ENCODE measurements around the gene ZSCAN21. TPM values are rescaled to one million over a fixed set of nuclear protein-coding genes. Genes with fewer than 3 reads are reported as not detected.

The ZSCAN21 gene
- total RNA-seq, 1 donor from 2014 or later, result 6.1 TPM

- peaks cover 44% of the 10 kb centered on the region for H3K9me3 Mint-ChIP-seq
- H3K4me1 Mint-ChIP-seq (ENCODE audit: low read depth), result no peaks in the 10 kb centered on the region
- no peaks in the 10 kb centered on the region for H3K27me3 Mint-ChIP-seq (ENCODE audit: low read depth)
- H3K36me3 Mint-ChIP-seq (ENCODE audit: low read depth), result peaks cover 82% of the 10 kb centered on the region
- DNase-seq (ENCODE audit: low spot score), result no peak
- intact Hi-C loops (cut with micrococcal nuclease), result no loop called here
- no peak overlapping the region for H3K4me3 Mint-ChIP-seq (ENCODE audit: low read depth)
- no peak overlapping the region for H3K27ac Mint-ChIP-seq
Observed at GRCh38 chr7:100069991-100070390, 20.4 kb downstream of the ZSCAN21 start.

- no peaks in the 10 kb centered on the region for H3K27me3 Mint-ChIP-seq (ENCODE audit: low read depth)
- peaks cover 44% of the 10 kb centered on the region for H3K9me3 Mint-ChIP-seq
- intact Hi-C loops (cut with micrococcal nuclease), result no loop called here
- no peak for DNase-seq (ENCODE audit: low spot score)
- no peaks in the 10 kb centered on the region for H3K4me1 Mint-ChIP-seq (ENCODE audit: low read depth)
- no peak overlapping the region for H3K27ac Mint-ChIP-seq
- no peak overlapping the region for H3K4me3 Mint-ChIP-seq (ENCODE audit: low read depth)
- peaks cover 88% of the 10 kb centered on the region for H3K36me3 Mint-ChIP-seq (ENCODE audit: low read depth)
Observed at GRCh38 chr7:100071018-100071723, 21.6 kb downstream of the ZSCAN21 start.

- no peak overlapping the region for H3K4me3 Mint-ChIP-seq (ENCODE audit: low read depth)
- peaks cover 44% of the 10 kb centered on the region for H3K9me3 Mint-ChIP-seq
- no peak overlapping the region for H3K27ac Mint-ChIP-seq
- intact Hi-C loops (cut with micrococcal nuclease), result no loop called here
- peaks cover 94% of the 10 kb centered on the region for H3K36me3 Mint-ChIP-seq (ENCODE audit: low read depth)
- H3K27me3 Mint-ChIP-seq (ENCODE audit: low read depth), result no peaks in the 10 kb centered on the region
- no peak for DNase-seq (ENCODE audit: low spot score)
- no peaks in the 10 kb centered on the region for H3K4me1 Mint-ChIP-seq (ENCODE audit: low read depth)
Observed at GRCh38 chr7:100072462-100072861, 22.9 kb downstream of the ZSCAN21 start.

GRCh38 chr7:100074841-100075240 lies 25.3 kb downstream of the ZSCAN21 start:
- H3K9me3 Mint-ChIP-seq, result peaks cover 37% of the 10 kb centered on the region
- no peak overlapping the region for H3K4me3 Mint-ChIP-seq (ENCODE audit: low read depth)
- peaks cover 92% of the 10 kb centered on the region for H3K36me3 Mint-ChIP-seq (ENCODE audit: low read depth)
- peaks cover 4% of the 10 kb centered on the region for H3K4me1 Mint-ChIP-seq (ENCODE audit: low read depth)
- H3K27ac Mint-ChIP-seq, result no peak overlapping the region
- H3K27me3 Mint-ChIP-seq (ENCODE audit: low read depth), result no peaks in the 10 kb centered on the region
- intact Hi-C loops (cut with micrococcal nuclease), result no loop called here
- DNase-seq (ENCODE audit: low spot score), result no peak

- DNase-seq (ENCODE audit: low spot score), result no peak
- peaks cover 8% of the 10 kb centered on the region for H3K4me1 Mint-ChIP-seq (ENCODE audit: low read depth)
- intact Hi-C loops (cut with micrococcal nuclease), result no loop called here
- no peak overlapping the region for H3K27ac Mint-ChIP-seq
- H3K27me3 Mint-ChIP-seq (ENCODE audit: low read depth), result no peaks in the 10 kb centered on the region
- peaks cover 31% of the 10 kb centered on the region for H3K9me3 Mint-ChIP-seq
- H3K36me3 Mint-ChIP-seq (ENCODE audit: low read depth), result peaks cover 91% of the 10 kb centered on the region
- H3K4me3 Mint-ChIP-seq (ENCODE audit: low read depth), result no peak overlapping the region
Observed at GRCh38 chr7:100075418-100075817, 25.8 kb downstream of the ZSCAN21 start.

GRCh38 chr7:100077205-100077604 lies 27.6 kb downstream of the ZSCAN21 start:
- no peak overlapping the region for H3K27ac Mint-ChIP-seq
- peaks cover 13% of the 10 kb centered on the region for H3K9me3 Mint-ChIP-seq
- no peaks in the 10 kb centered on the region for H3K27me3 Mint-ChIP-seq (ENCODE audit: low read depth)
- H3K36me3 Mint-ChIP-seq (ENCODE audit: low read depth), result peaks cover 82% of the 10 kb centered on the region
- intact Hi-C loops (cut with micrococcal nuclease), result no loop called here
- peaks cover 15% of the 10 kb centered on the region for H3K4me1 Mint-ChIP-seq (ENCODE audit: low read depth)
- DNase-seq (ENCODE audit: low spot score), result no peak
- no peak overlapping the region for H3K4me3 Mint-ChIP-seq (ENCODE audit: low read depth)

- H3K36me3 Mint-ChIP-seq (ENCODE audit: low read depth), result peaks cover 63% of the 10 kb centered on the region
- intact Hi-C loops (cut with micrococcal nuclease), result no loop called here
- H3K4me1 Mint-ChIP-seq (ENCODE audit: low read depth), result peaks cover 23% of the 10 kb centered on the region
- no peak overlapping the region for H3K4me3 Mint-ChIP-seq (ENCODE audit: low read depth)
- H3K27me3 Mint-ChIP-seq (ENCODE audit: low read depth), result no peaks in the 10 kb centered on the region
- peak overlapping the region; percentile 2 for H3K27ac Mint-ChIP-seq
- no peaks in the 10 kb centered on the region for H3K9me3 Mint-ChIP-seq
- DNase-seq (ENCODE audit: low spot score), result no peak
Observed at GRCh38 chr7:100079024-100079560, 29.5 kb downstream of the ZSCAN21 start.

- peaks cover 2% of the 10 kb centered on the region for H3K27me3 Mint-ChIP-seq (ENCODE audit: low read depth)
- peak overlapping the region; percentile 82 for H3K27ac Mint-ChIP-seq
- no peaks in the 10 kb centered on the region for H3K9me3 Mint-ChIP-seq
- no peak for DNase-seq (ENCODE audit: low spot score)
- peaks cover 23% of the 10 kb centered on the region for H3K4me1 Mint-ChIP-seq (ENCODE audit: low read depth)
- peak overlapping the region; percentile 89 for H3K4me3 Mint-ChIP-seq (ENCODE audit: low read depth)
- intact Hi-C loops (cut with micrococcal nuclease), result loop anchor here (2.0 to 10.0 kb wide), 4 partner anchors 32 to 456 kb away; partner anchors contain the start of genes TRIM4 and ZSCAN21
- H3K36me3 Mint-ChIP-seq (ENCODE audit: low read depth), result peaks cover 43% of the 10 kb centered on the region
Observed at GRCh38 chr7:100080907-100081534, 31.4 kb downstream of the ZSCAN21 start.

GRCh38 chr7:100081535-100082102 lies 32.0 kb downstream of the ZSCAN21 start, which contains the start of gene ZNF3:
Gene ZNF3, minus strand, starts transcription at chr7:100081723. Its CDS starts 4,366 bp downstream, at chr7:100077357.
- peak within 1 kb of the TSS; percentile 88 for H3K27ac Mint-ChIP-seq

GRCh38 chr7:100082978-100083377 lies 33.4 kb downstream of the ZSCAN21 start:
- peak overlapping the region; percentile 88 for H3K27ac Mint-ChIP-seq
- DNase-seq (ENCODE audit: low spot score), result no peak
- peak overlapping the region; percentile 89 for H3K4me3 Mint-ChIP-seq (ENCODE audit: low read depth)
- peaks cover 23% of the 10 kb centered on the region for H3K4me1 Mint-ChIP-seq (ENCODE audit: low read depth)
- H3K36me3 Mint-ChIP-seq (ENCODE audit: low read depth), result peaks cover 26% of the 10 kb centered on the region
- H3K27me3 Mint-ChIP-seq (ENCODE audit: low read depth), result peaks cover 2% of the 10 kb centered on the region
- intact Hi-C loops (cut with micrococcal nuclease), result loop anchor here (1.0 to 10.0 kb wide), 4 partner anchors 18 to 458 kb away; partner anchors contain the start of genes AP4M1 and MCM7
- no peaks in the 10 kb centered on the region for H3K9me3 Mint-ChIP-seq

More at GRCh38 chr7:100081535-100082102, 32.0 kb downstream of the ZSCAN21 start, which contains the start of gene ZNF3:
- DNase-seq (ENCODE audit: low spot score), result peak; percentile 98
- intact Hi-C loops (cut with micrococcal nuclease), result loop anchor here (1.0 to 10.0 kb wide), 6 partner anchors 19 to 457 kb away; partner anchors contain the start of genes AP4M1, MCM7, TRIM4 and ZSCAN21
- Mint-ChIP-seq H3K36me3 (ENCODE audit: low read depth) (peaks cover 37% of the 10 kb centered on the region), H3K27me3 (ENCODE audit: low read depth) (peaks cover 2% of the 10 kb centered on the region), H3K9me3 (no peaks in the 10 kb centered on the region), H3K4me1 (ENCODE audit: low read depth) (peaks cover 23% of the 10 kb centered on the region), H3K4me3 (ENCODE audit: low read depth) (peak within 1 kb of the TSS; percentile 89)

GRCh38 chr7:100085515-100085914 lies 35.9 kb downstream of the ZSCAN21 start:
- Mint-ChIP-seq H3K36me3 (ENCODE audit: low read depth) (peaks cover 18% of the 10 kb centered on the region), H3K27me3 (ENCODE audit: low read depth) (peaks cover 2% of the 10 kb centered on the region), H3K4me1 (ENCODE audit: low read depth) (peaks cover 27% of the 10 kb centered on the region), H3K27ac (no peak overlapping the region), H3K9me3 (no peaks in the 10 kb centered on the region), H3K4me3 (ENCODE audit: low read depth) (no peak overlapping the region)
- DNase-seq (ENCODE audit: low spot score), result no peak
- intact Hi-C loops (cut with micrococcal nuclease), result loop anchor here (10.0 kb wide), 1 partner anchor 461 kb away; no protein-coding TSS in a partner anchor

- Mint-ChIP-seq H3K4me1 (ENCODE audit: low read depth) (peaks cover 25% of the 10 kb centered on the region), H3K9me3 (no peaks in the 10 kb centered on the region), H3K36me3 (ENCODE audit: low read depth) (peaks cover 26% of the 10 kb centered on the region), H3K27ac (no peak overlapping the region), H3K27me3 (ENCODE audit: low read depth) (peaks cover 2% of the 10 kb centered on the region), H3K4me3 (ENCODE audit: low read depth) (peak overlapping the region; percentile 32)
- intact Hi-C loops (cut with micrococcal nuclease), result loop anchor here (10.0 kb wide), 1 partner anchor 462 kb away; no protein-coding TSS in a partner anchor
- no peak for DNase-seq (ENCODE audit: low spot score)
Observed at GRCh38 chr7:100087055-100087750, 37.6 kb downstream of the ZSCAN21 start.

All from activated T-helper 2 cell treated with anti-CD3 and anti-CD28 coated beads, Interferon-gamma antibody, Interleukin-2, Interleukin-4, amounts not matched to agents 10 μg/mL and 5 μg/mL and 100 μg/mL, durations not matched to agents 14 hours and 24 hours and 36 hours (primary cell).